Vagina (tissue), 2 donors: ENCODE results near the gene DISP3. TPM values are rescaled to one million over a fixed set of nuclear protein-coding genes. Genes with fewer than 3 reads are reported as not detected.

Source experiments
- DNase-seq, 2 donors: peaks; one replicate each; pipeline ENCODE4 v3.0.0-alpha.2; 2017; ENCODE audit errors: extremely low spot score in 2 of 2
- H3K27ac ChIP-seq: fragments of 200-600 bp; sonication (generic); one replicate; pipeline ENCODE4 v1.5.1; 2019
- H3K27me3 ChIP-seq: fragments of 200-600 bp; sonication (generic); one replicate; pipeline ENCODE4 v1.5.1; 2019
- H3K36me3 ChIP-seq, 2 donors: fragments of 200-600 bp; sonication (generic); one replicate each; pipeline ENCODE4 v1.5.1; 2017 to 2019
- H3K4me1 ChIP-seq: fragments of 200-600 bp; sonication (generic); one replicate; pipeline ENCODE4 v1.5.1; 2019
- H3K4me3 ChIP-seq, 2 donors: fragments of 200-600 bp; sonication (generic); 1 replicate in 1 of 2; 2 replicates in 1 of 2; pipeline ENCODE4 v1.5.1; 2016 to 2019
- H3K9me3 ChIP-seq: fragments of 200-600 bp; sonication (generic); one replicate; pipeline ENCODE4 v1.5.1; 2019
- CTCF ChIP-seq, 3 experiments: fragments of 450-650 bp in 2 of 3; fragments of 200-600 bp in 1 of 3; sonication (generic) in 1 of 3; IDR thresholded peaks; one replicate each; pipeline ENCODE4 v1.5.1; 2017 to 2019; ENCODE audit warnings: antibody characterized with exemption in 3 of 3, mild to moderate bottlenecking in 2 of 3, moderate library complexity in 2 of 3
- POLR2A ChIP-seq, 2 donors: fragments of 450-650 bp; IDR thresholded peaks; one replicate each; pipeline ENCODE4 v1.6.1; 2017; ENCODE audit warnings: antibody characterized with exemption in 2 of 2, mild to moderate bottlenecking in 2 of 2, moderate library complexity in 2 of 2
- POLR2AphosphoS5 ChIP-seq, 2 donors: sonication (generic); formaldehyde crosslinking; IDR thresholded peaks; one replicate each; pipeline ENCODE4 v1.9.0; 2017; ENCODE audit warnings: antibody characterized with exemption in 2 of 2, mild to moderate bottlenecking in 2 of 2, low read depth in 1 of 2; ENCODE audit not compliant: insufficient read depth in 1 of 2
- intact Hi-C: fragments of 100-400 bp; cut with DNase I; formaldehyde crosslinking; loops from one replicate; pipeline ENCODE4 v1.15.1; 2023
- total RNA-seq: library from RNA; depleted of rRNA; stranded (reverse); fragments of >200 nt; gene quantifications from one replicate; pipeline ENCODE4 v1.2.3, GENCODE V29; 2016

DISP3 gene
- total RNA-seq, 1 donor from 2014 or later = not detected

GRCh38 chr1:11522400-11523235 is 43.7 kb downstream of the DISP3 start:
- Histone ChIP-seq H3K4me1 (no peaks in the 10 kb centered on the region), H3K27me3 (no peaks in the 10 kb centered on the region), H3K36me3 (no peaks in the 10 kb centered on the region), H3K27ac (no peak overlapping the region), H3K9me3 (no peaks in the 10 kb centered on the region), H3K4me3 (no peak overlapping the region)
- no peak for DNase-seq
- intact Hi-C loops = no loop called here
- TF ChIP-seq POLR2AphosphoS5 (IDR thresholded peaks at IDR 0.05; ENCODE audit: insufficient read depth in 1 of 2, low read depth in 1 of 2) (no peak), CTCF (IDR thresholded peaks at IDR 0.05) (no peak), POLR2A (IDR thresholded peaks at IDR 0.05) (no peak)

GRCh38 chr1:11523261-11523660 is 44.3 kb downstream of the DISP3 start:
- H3K27me3 ChIP-seq = no peaks in the 10 kb centered on the region
- no peaks in the 10 kb centered on the region for H3K9me3 ChIP-seq
- H3K27ac ChIP-seq = no peak overlapping the region
- no peak overlapping the region for H3K4me3 ChIP-seq
- intact Hi-C loops = no loop called here
- TF ChIP-seq POLR2AphosphoS5 (IDR thresholded peaks at IDR 0.05; ENCODE audit: insufficient read depth in 1 of 2, low read depth in 1 of 2) (no peak), POLR2A (IDR thresholded peaks at IDR 0.05) (no peak), CTCF (IDR thresholded peaks at IDR 0.05) (no peak)
- H3K4me1 ChIP-seq = no peaks in the 10 kb centered on the region
- no peaks in the 10 kb centered on the region for H3K36me3 ChIP-seq
- DNase-seq = no peak

- Histone ChIP-seq H3K4me1 (no peaks in the 10 kb centered on the region), H3K27me3 (no peaks in the 10 kb centered on the region), H3K4me3 (no peak overlapping the region), H3K9me3 (no peaks in the 10 kb centered on the region), H3K36me3 (no peaks in the 10 kb centered on the region), H3K27ac (no peak overlapping the region)
- DNase-seq = no peak
- TF ChIP-seq POLR2AphosphoS5 (IDR thresholded peaks at IDR 0.05; ENCODE audit: insufficient read depth in 1 of 2, low read depth in 1 of 2) (no peak), POLR2A (IDR thresholded peaks at IDR 0.05) (no peak), CTCF (IDR thresholded peaks at IDR 0.05) (no peak)
- intact Hi-C loops = no loop called here
These were observed 45.0 kb downstream of the DISP3 start for GRCh38 chr1:11523746-11524464.

DNA sequence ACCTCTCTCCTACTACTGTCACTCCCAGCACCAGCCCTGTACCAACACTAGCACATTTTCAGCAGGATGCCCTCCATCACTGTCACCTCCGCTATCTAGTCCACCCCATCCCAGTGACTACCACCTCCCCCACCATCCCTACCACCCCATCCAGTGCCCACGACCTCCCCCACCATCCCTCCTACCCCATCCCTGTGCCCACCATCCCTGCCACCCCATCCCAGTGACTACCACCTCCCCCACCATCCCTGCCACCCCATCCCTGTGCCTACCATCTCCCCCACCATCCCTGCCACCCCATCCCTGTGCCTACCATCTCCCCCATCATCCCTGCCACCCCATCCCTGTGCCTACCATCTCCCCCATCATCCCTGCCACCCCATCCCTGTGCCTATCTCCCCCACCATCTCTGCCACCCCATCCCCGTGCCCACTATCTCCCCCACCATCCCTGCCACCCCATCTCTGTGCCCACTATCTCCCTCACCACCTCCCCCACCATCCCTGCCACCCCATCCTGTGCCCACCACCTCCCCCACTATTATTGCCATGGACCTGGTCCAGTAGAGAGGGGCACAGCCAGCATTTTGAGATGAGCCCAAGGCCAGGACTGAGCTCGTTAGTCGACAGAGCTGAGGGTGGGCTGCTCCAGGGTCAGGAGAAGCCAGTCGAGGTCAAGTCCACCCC is 45.7 kb downstream of the DISP3 start:
- Histone ChIP-seq H3K4me1 (no peaks in the 10 kb centered on the region), H3K27me3 (no peaks in the 10 kb centered on the region), H3K4me3 (no peak overlapping the region), H3K9me3 (no peaks in the 10 kb centered on the region), H3K36me3 (no peaks in the 10 kb centered on the region), H3K27ac (no peak overlapping the region)
- no peak for TF ChIP-seq POLR2A (IDR thresholded peaks at IDR 0.05)
- no peak for TF ChIP-seq POLR2AphosphoS5 (IDR thresholded peaks at IDR 0.05; ENCODE audit: insufficient read depth in 1 of 2, low read depth in 1 of 2)
- TF ChIP-seq CTCF (IDR thresholded peaks at IDR 0.05) = no peak
- DNase-seq = no peak
- intact Hi-C loops = no loop called here
